Activated CD8-positive, alpha-beta memory T cell treated with anti-CD3 and anti-CD28 coated beads for 48 hours (primary cell): ENCODE results near the gene ZBTB33.

Experiments
- DNase-seq, 3 experiments: peaks; one replicate each; pipeline ENCODE4 v3.0.0-alpha.2; 2020; ENCODE audit warnings: low read depth in 2 of 3, low spot score in 2 of 3

The ZBTB33 gene

DNA sequence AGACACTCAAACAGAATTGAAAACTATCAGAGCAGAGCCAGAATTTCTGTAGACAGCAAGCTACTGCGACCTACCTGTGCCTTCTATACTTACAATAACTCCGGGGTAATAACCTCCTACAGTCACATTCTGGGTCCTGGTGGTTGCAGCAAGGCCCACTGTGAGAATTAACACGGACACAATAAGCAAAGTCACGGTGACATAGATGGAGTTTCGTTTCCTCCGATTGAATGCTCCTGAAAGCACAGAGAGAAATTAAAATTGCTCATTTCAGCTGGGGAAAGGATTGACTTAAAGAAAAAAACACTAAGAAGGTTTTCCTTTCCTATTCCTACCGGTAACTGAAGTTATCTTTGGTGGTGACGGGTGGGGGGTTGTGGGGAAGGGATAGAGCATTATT, 53.6 kb downstream of the ZBTB33 start:
- DNase-seq = no peak

DNA sequence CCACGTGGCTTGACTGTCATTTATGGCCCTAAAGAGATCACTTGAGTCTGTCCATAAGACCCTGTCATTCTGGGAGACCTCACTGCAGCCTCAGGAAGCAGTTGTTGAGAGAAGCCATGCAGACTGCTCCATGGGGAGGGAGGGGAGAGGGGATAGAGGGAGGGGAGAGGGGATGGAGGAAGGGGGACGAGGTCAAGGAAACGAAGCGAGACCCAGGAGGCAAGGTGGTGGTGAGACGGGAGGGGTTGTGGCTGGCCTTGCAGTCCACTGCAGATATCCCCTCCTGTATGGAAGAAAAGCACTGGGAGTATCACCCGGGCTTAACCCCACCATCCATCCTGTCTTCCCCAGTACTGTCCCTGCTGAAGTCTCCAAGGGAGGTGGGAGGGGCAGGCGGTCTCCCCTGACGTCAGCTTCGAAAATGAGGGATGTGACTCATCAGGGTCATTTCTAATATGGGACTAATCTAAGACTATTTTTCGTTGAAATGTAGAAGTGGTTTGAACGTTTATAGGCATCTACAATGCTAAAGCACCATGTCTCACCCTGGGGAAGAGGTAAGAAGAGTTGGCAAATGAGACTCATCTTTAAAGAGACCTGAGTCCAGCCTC, 55.0 kb downstream of the ZBTB33 start:
- no peak for DNase-seq

DNA sequence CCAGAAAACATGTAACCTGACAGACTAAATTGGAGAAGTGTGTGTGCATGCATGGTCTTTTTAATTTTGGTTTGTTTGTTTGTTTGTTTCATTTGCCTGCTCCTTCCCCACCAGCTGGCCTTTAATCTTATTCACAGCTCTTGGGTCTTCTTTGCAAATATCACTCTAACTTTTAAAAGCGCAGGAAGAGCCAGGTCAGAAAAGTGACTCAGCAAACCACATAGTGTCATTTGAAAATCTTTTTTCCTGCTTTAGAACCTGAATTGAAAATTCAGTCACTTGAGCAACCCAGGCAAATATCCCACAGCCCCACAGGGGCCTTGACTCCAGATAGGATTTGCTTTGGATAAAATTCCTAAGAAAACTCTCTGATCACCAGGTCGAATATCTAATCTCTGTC, 56.0 kb downstream of the ZBTB33 start:
- DNase-seq = no peak
